Measurements from ENCODE around the gene RIN1.

The RIN1 gene

GRCh38 chr11:66371627-66372415 is 35.6 kb upstream of the RIN1 start, which contains the start of gene SLC29A2:
SLC29A2 (minus strand) TSS chr11:66371760; CDS start chr11:66371591, 169 bp downstream.
- no CpG with 5 or more reads among the region's 72 CpGs for WGBS (ENCODE audit: extremely low coverage, insufficient coverage, low lambda C conversion rate)
- Histone ChIP-seq H3K4me1 (ENCODE audit: control insufficient read depth, low read depth, low read length) (peaks cover 12% of the 10 kb centered on the region), H3K27me3 (ENCODE audit: insufficient read depth, low read length, poor library complexity) (no peaks in the 10 kb centered on the region), H3K4me2 (ENCODE audit: low read length) (peak within 1 kb of the TSS; percentile 28), H3K9ac (ENCODE audit: low read length) (peak within 1 kb of the TSS; percentile 98), H2AK5ac (ENCODE audit: low read length) (peak within 1 kb of the TSS; percentile 86), H3K56ac (ENCODE audit: low read length) (peak within 1 kb of the TSS; percentile 99), H3K79me2 (ENCODE audit: control insufficient read depth, insufficient read depth, low read length) (peaks cover 17% of the 10 kb centered on the region), H2BK15ac (replicated peaks; ENCODE audit: low read depth) (peak within 1 kb of the TSS; percentile 14), H4K5ac (ENCODE audit: low read length) (no peak within 1 kb of the TSS), H2BK120ac (ENCODE audit: low read depth, low read length) (peak within 1 kb of the TSS; percentile 65), H3K27ac (ENCODE audit: low read depth, low read length) (peak within 1 kb of the TSS; percentile 97), H3K4me3 (ENCODE audit: low read length) (peak within 1 kb of the TSS; percentile 98), H4K8ac (ENCODE audit: low read depth, low read length) (no peak within 1 kb of the TSS), H3K36me3 (ENCODE audit: control insufficient read depth, insufficient read depth, low read length) (peaks cover 14% of the 10 kb centered on the region), H3K79me1 (ENCODE audit: low read length) (peaks cover 19% of the 10 kb centered on the region), H3K4ac (ENCODE audit: low read depth, low read length) (peak within 1 kb of the TSS; percentile 77), H3K18ac (ENCODE audit: low read length) (peak within 1 kb of the TSS; percentile 79), H2BK5ac (ENCODE audit: low read length) (peak within 1 kb of the TSS; percentile 94), H3K23ac (ENCODE audit: low read length) (peak within 1 kb of the TSS; percentile 56)
- DNase-seq, result peak; percentile 98

DNA sequence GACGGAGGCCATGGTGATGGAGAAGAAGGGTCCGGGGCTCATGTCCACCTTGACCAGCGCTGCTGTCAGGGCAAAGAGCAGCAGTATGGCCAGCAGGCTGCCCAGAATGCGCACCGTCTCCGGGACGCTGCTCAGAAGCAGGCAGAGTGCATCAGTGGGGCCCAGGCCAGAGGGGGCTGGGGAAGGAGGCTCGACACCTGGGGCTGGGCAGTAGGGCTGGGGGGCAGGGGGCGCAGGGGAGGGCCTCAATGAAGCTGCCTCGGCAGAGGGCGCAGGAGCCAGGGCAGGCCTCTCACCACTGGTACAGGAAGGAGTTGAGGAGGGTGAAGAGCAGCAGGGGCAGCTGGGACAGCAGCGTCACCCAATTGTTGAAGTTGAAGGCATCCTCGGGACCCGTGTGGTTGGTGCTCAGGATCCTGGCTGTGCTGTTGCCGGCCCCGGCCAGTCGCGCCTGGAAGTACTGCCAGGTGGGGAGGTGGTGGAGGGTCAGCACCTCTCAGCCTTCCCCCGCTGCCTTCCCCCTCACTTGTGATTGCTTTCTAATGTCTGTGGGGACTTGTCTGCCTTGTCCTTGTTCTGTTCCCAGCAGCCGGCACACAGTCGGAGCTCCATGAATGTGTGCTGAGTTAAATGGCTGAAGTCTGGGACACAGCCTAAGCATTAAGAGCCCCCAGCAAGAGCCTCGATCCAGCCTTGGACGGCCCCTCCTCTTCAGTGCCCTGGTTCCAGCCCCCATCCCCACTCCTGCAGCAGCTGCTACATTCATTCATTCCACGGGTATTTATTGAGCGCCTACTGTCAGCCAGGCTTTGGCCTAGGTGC is 33.0 kb upstream of the RIN1 start:
- Histone ChIP-seq H4K5ac (ENCODE audit: low read length) (no peak overlapping the region), H3K4me1 (ENCODE audit: control insufficient read depth, low read depth, low read length) (peaks cover 12% of the 10 kb centered on the region), H2BK5ac (ENCODE audit: low read length) (no peak overlapping the region), H2BK120ac (ENCODE audit: low read depth, low read length) (no peak overlapping the region), H3K23ac (ENCODE audit: low read length) (peak overlapping the region; percentile 15), H3K9ac (ENCODE audit: low read length) (peak overlapping the region; percentile 55), H3K4me2 (ENCODE audit: low read length) (peak overlapping the region; percentile 47), H3K18ac (ENCODE audit: low read length) (no peak overlapping the region), H3K79me1 (ENCODE audit: low read length) (peaks cover 19% of the 10 kb centered on the region), H3K4ac (ENCODE audit: low read depth, low read length) (no peak overlapping the region), H2AK5ac (ENCODE audit: low read length) (no peak overlapping the region), H3K36me3 (ENCODE audit: control insufficient read depth, insufficient read depth, low read length) (peaks cover 21% of the 10 kb centered on the region), H3K27me3 (ENCODE audit: insufficient read depth, low read length, poor library complexity) (no peaks in the 10 kb centered on the region), H3K27ac (ENCODE audit: low read depth, low read length) (no peak overlapping the region), H3K56ac (ENCODE audit: low read length) (peak overlapping the region; percentile 69), H3K4me3 (ENCODE audit: low read length) (no peak overlapping the region), H4K8ac (ENCODE audit: low read depth, low read length) (no peak overlapping the region), H3K79me2 (ENCODE audit: control insufficient read depth, insufficient read depth, low read length) (peaks cover 17% of the 10 kb centered on the region), H2BK15ac (replicated peaks; ENCODE audit: low read depth) (no peak overlapping the region)
- no peak for DNase-seq
- no CpG with 5 or more reads among the region's 25 CpGs for WGBS (ENCODE audit: extremely low coverage, insufficient coverage, low lambda C conversion rate)

DNA sequence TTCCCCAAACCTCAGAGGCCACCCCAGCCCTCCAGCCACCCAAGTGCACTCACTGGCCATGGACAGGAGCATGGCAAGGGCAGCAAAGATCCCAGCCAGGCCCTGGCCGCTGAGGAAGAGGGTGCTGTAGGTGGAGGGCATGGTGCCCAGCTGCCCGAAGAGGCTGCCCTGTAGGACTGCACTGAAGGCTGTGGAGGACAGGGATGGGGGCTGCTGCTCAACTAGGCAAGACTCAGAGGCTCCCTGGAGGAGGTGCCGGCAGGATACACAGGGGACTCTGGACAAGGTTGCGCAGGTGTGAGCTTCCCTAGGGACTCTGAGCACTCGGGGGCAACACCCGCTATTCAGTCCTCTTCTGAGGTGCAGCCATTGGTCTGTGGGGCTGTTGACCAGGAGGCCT is 32.2 kb upstream of the RIN1 start:
- Histone ChIP-seq H2BK15ac (replicated peaks; ENCODE audit: low read depth) (no peak overlapping the region), H3K27ac (ENCODE audit: low read depth, low read length) (no peak overlapping the region), H3K4me3 (ENCODE audit: low read length) (no peak overlapping the region), H3K18ac (ENCODE audit: low read length) (no peak overlapping the region), H3K4me1 (ENCODE audit: control insufficient read depth, low read depth, low read length) (peaks cover 12% of the 10 kb centered on the region), H4K5ac (ENCODE audit: low read length) (no peak overlapping the region), H2AK5ac (ENCODE audit: low read length) (no peak overlapping the region), H3K27me3 (ENCODE audit: insufficient read depth, low read length, poor library complexity) (no peaks in the 10 kb centered on the region), H3K36me3 (ENCODE audit: control insufficient read depth, insufficient read depth, low read length) (peaks cover 24% of the 10 kb centered on the region), H3K23ac (ENCODE audit: low read length) (no peak overlapping the region), H3K4ac (ENCODE audit: low read depth, low read length) (no peak overlapping the region), H3K79me1 (ENCODE audit: low read length) (peaks cover 21% of the 10 kb centered on the region), H3K56ac (ENCODE audit: low read length) (no peak overlapping the region), H3K9ac (ENCODE audit: low read length) (no peak overlapping the region), H3K4me2 (ENCODE audit: low read length) (no peak overlapping the region), H2BK120ac (ENCODE audit: low read depth, low read length) (no peak overlapping the region), H2BK5ac (ENCODE audit: low read length) (no peak overlapping the region), H4K8ac (ENCODE audit: low read depth, low read length) (no peak overlapping the region), H3K79me2 (ENCODE audit: control insufficient read depth, insufficient read depth, low read length) (peaks cover 17% of the 10 kb centered on the region)
- DNase-seq, result no peak
- WGBS (ENCODE audit: extremely low coverage, insufficient coverage, low lambda C conversion rate), result no CpG with 5 or more reads among the region's 6 CpGs

DNA sequence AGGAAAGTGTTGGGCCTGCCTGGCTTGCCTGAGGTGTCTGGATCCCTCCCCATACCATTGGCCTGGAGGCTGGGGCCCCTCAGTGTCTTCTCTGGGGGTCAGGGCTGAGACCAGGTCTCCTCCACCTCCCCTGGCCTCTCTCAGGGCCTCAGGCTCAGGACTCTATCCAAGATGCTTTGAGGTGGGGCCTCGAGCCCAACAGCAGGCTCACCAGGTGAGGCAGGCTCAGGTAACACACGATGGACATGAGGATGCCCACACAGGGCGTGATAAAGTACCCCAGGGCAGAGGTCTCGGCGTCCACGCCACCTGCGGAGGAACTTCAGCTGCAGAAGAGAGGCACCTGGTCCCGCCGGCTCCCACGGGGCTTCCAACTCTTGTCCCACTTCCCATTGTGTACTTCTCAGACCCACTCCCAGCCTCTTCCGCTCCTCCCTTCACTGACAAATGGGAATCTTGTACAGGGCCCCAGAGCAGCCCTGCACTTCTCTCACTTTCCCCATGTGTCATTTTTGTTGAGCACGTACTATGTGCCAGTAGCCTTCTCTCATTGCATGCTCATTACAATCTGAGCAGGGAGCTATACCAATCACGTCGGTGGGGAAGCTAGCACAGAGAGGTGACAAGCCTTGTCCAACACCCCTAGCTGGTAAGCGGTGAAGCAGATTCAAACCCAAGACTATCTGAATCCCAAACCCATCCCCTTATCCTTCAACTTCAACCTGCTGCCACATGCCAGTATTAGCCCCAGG is 31.5 kb upstream of the RIN1 start:
- Histone ChIP-seq H3K79me1 (ENCODE audit: low read length) (peaks cover 21% of the 10 kb centered on the region), H3K79me2 (ENCODE audit: control insufficient read depth, insufficient read depth, low read length) (peaks cover 17% of the 10 kb centered on the region), H3K36me3 (ENCODE audit: control insufficient read depth, insufficient read depth, low read length) (peaks cover 24% of the 10 kb centered on the region), H3K56ac (ENCODE audit: low read length) (no peak overlapping the region), H4K5ac (ENCODE audit: low read length) (no peak overlapping the region), H3K4me2 (ENCODE audit: low read length) (no peak overlapping the region), H3K9ac (ENCODE audit: low read length) (no peak overlapping the region), H4K8ac (ENCODE audit: low read depth, low read length) (no peak overlapping the region), H3K27ac (ENCODE audit: low read depth, low read length) (no peak overlapping the region), H3K4me3 (ENCODE audit: low read length) (no peak overlapping the region), H2BK120ac (ENCODE audit: low read depth, low read length) (no peak overlapping the region), H2BK15ac (replicated peaks; ENCODE audit: low read depth) (no peak overlapping the region), H3K18ac (ENCODE audit: low read length) (no peak overlapping the region), H2AK5ac (ENCODE audit: low read length) (no peak overlapping the region), H3K27me3 (ENCODE audit: insufficient read depth, low read length, poor library complexity) (no peaks in the 10 kb centered on the region), H3K23ac (ENCODE audit: low read length) (no peak overlapping the region), H3K4me1 (ENCODE audit: control insufficient read depth, low read depth, low read length) (peaks cover 10% of the 10 kb centered on the region), H3K4ac (ENCODE audit: low read depth, low read length) (no peak overlapping the region), H2BK5ac (ENCODE audit: low read length) (no peak overlapping the region)
- WGBS (ENCODE audit: extremely low coverage, insufficient coverage, low lambda C conversion rate), result no CpG with 5 or more reads among the region's 15 CpGs
- DNase-seq, result no peak

DNA sequence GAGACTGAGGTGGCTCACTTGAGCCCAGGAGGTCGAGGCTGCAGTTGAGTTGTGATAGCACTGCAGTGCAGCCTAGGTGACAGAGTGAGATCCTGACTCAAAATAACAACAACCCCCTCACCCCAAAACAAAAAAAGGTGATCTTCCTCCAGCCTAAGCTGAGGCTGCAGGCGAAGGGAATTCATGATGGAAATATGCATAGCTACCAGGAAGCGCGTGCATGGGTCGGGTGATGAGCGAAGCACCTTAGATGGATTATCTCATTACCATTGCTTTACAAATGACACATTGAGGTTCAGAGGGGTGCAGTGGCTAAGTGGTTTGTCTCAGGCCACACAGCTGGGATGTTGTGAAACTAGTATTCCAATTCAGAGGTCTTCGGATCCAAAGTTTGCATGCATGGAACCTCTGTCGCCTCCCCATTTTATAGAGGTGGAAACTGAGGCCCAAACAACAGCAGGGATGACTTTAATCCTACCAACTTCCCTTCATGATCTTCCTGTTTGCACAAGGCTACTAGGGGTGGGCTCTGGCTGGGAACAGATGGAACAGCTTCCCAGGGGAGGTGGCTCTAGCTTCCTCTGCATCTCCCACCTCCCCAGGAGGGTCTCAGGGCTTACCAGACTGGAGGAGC is 30.7 kb upstream of the RIN1 start:
- Histone ChIP-seq H3K27ac (ENCODE audit: low read depth, low read length) (no peak overlapping the region), H3K27me3 (ENCODE audit: insufficient read depth, low read length, poor library complexity) (no peaks in the 10 kb centered on the region), H3K79me1 (ENCODE audit: low read length) (peaks cover 21% of the 10 kb centered on the region), H2AK5ac (ENCODE audit: low read length) (no peak overlapping the region), H3K4ac (ENCODE audit: low read depth, low read length) (no peak overlapping the region), H4K8ac (ENCODE audit: low read depth, low read length) (no peak overlapping the region), H3K79me2 (ENCODE audit: control insufficient read depth, insufficient read depth, low read length) (peaks cover 17% of the 10 kb centered on the region), H3K9ac (ENCODE audit: low read length) (no peak overlapping the region), H4K5ac (ENCODE audit: low read length) (no peak overlapping the region), H3K36me3 (ENCODE audit: control insufficient read depth, insufficient read depth, low read length) (peaks cover 24% of the 10 kb centered on the region), H2BK120ac (ENCODE audit: low read depth, low read length) (no peak overlapping the region), H3K4me2 (ENCODE audit: low read length) (no peak overlapping the region), H3K56ac (ENCODE audit: low read length) (no peak overlapping the region), H2BK5ac (ENCODE audit: low read length) (no peak overlapping the region), H3K4me1 (ENCODE audit: control insufficient read depth, low read depth, low read length) (peaks cover 8% of the 10 kb centered on the region), H2BK15ac (replicated peaks; ENCODE audit: low read depth) (no peak overlapping the region), H3K4me3 (ENCODE audit: low read length) (no peak overlapping the region), H3K18ac (ENCODE audit: low read length) (no peak overlapping the region), H3K23ac (ENCODE audit: low read length) (no peak overlapping the region)
- WGBS (ENCODE audit: extremely low coverage, insufficient coverage, low lambda C conversion rate), result no CpG with 5 or more reads among the region's 8 CpGs
- no peak for DNase-seq
